TTC549 (cell line): ENCODE results near the gene BET1L.
"Not testable (repeated sequence)": the region's sequence is repeated elsewhere in the genome, so short reads cannot be mapped to it uniquely, and the experiment has no call there.

Source experiments
- FAIRE-seq: peaks from 2 replicates; lab custom pipeline; 2012; peaks lifted over from hg19 to GRCh38; lab: Jason Lieb, UNC

The BET1L gene

GRCh38 chr11:193481-193880 is 13.7 kb downstream of the BET1L start:
- not testable (repeated sequence) for FAIRE-seq

GRCh38 chr11:192674-193128 is 14.5 kb downstream of the BET1L start, which contains the start of gene SCGB1C1:
SCGB1C1 (plus strand) TSS chr11:193078; CDS start chr11:193100, 22 bp downstream.
- FAIRE-seq, result not testable (repeated sequence)

- FAIRE-seq, result peak; percentile 29
These were observed 15.4 kb downstream of the BET1L start for GRCh38 chr11:191490-192478.

- FAIRE-seq, result not testable (repeated sequence)
These were observed 16.7 kb downstream of the BET1L start for GRCh38 chr11:190546-190945.

GRCh38 chr11:189843-190311 is 17.3 kb downstream of the BET1L start:
- FAIRE-seq, result not testable (repeated sequence)

GRCh38 chr11:189200-189783 is 17.9 kb downstream of the BET1L start:
- not testable (repeated sequence) for FAIRE-seq

- FAIRE-seq, result not testable (repeated sequence)
These were observed 27.0 kb downstream of the BET1L start for GRCh38 chr11:180242-180641.
